Immature natural killer cell (primary cell): ENCODE results near the gene DCBLD1. TPM values are rescaled to one million over a fixed set of nuclear protein-coding genes. Genes with fewer than 3 reads are reported as not detected.
A peak's percentile ranks its signal among the peaks of the same experiment; 100 is the strongest.

ENCODE experiments used
- DNase-seq, 3 donors: peaks; one replicate each; pipeline ENCODE4 v3.0.0; 2022; ENCODE audit warnings: mixed read lengths in 1 of 3
- H3K27ac Mint-ChIP-seq, 6 donors: one replicate each; pipeline ENCODE4 v1.8.0; 2020; ENCODE audit warnings: mixed read lengths in 6 of 6, mild to moderate bottlenecking in 5 of 6, inconsistent platforms in 4 of 6, moderate library complexity in 3 of 6
- H3K27me3 Mint-ChIP-seq, 3 donors: one replicate each; pipeline ENCODE4 v1.8.0; 2020 to 2021; ENCODE audit warnings: low read depth in 3 of 3, mild to moderate bottlenecking in 3 of 3, mixed read lengths in 3 of 3, moderate library complexity in 3 of 3, inconsistent platforms in 1 of 3
- H3K36me3 Mint-ChIP-seq, 3 donors: one replicate each; pipeline ENCODE4 v1.8.0; 2020; ENCODE audit warnings: mixed read lengths in 3 of 3, inconsistent platforms in 2 of 3, mild to moderate bottlenecking in 2 of 3
- H3K4me1 Mint-ChIP-seq, 2 donors: one replicate each; pipeline ENCODE4 v1.8.0; 2020; ENCODE audit warnings: inconsistent platforms in 2 of 2, mild to moderate bottlenecking in 2 of 2, mixed read lengths in 2 of 2, moderate library complexity in 1 of 2
- H3K4me3 Mint-ChIP-seq, 5 donors: one replicate each; pipeline ENCODE4 v1.8.0; 2020; ENCODE audit warnings: mild to moderate bottlenecking in 5 of 5, mixed read lengths in 5 of 5, inconsistent platforms in 3 of 5, moderate library complexity in 3 of 5
- H3K9me3 Mint-ChIP-seq, 6 donors: one replicate each; pipeline ENCODE4 v1.8.0; 2020; ENCODE audit warnings: mild to moderate bottlenecking in 6 of 6, mixed read lengths in 6 of 6, inconsistent platforms in 4 of 6, moderate library complexity in 3 of 6
- polyA plus RNA-seq, 3 donors: library from polyadenylated mRNA; unstranded; fragments of 300-500 nt; fragmentation: Illumina TruSeq; gene quantifications; one replicate each; pipeline ENCODE4 v1.2.3, GENCODE V29; 2021

DCBLD1 gene
- polyA plus RNA-seq, 3 donors from 2014 or later: 0.37 to 5.2 (median 4.0) TPM

DNA sequence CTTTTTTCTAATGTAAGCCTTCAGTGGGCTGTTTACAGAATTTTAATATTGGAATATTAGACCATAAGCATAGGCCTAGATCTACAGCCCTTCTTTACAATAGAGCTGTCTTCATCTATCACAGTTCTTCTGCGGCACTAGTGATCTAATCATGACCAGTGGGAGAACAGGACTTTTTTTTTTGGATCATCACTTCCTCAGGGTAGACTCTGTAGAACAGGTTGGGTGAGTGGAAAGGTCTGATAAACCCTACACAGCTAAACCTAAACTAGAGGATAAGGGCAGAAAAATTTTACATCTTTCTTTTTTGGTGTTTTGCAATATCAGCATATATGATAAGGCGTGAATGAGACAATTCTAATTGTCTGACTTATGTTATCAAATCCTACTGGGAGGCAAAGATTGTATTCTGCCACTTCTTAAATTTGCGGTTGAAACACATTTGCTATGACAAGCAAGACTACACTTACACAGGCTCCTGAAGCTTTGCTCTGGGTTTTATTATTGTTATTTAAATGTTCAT is 67.7 kb downstream of the DCBLD1 start:
- DNase-seq: no peak
- Mint-ChIP-seq H3K27ac (peak overlapping the region; percentile 85 to 97 (median 93)), H3K4me1 (peaks cover 44 to 48% of the 10 kb centered on the region in 2 donors), H3K36me3 (no peaks in the 10 kb centered on the region), H3K9me3 (no peaks in the 10 kb centered on the region), H3K4me3 (peak overlapping the region; percentile 85 to 95 (median 88)), H3K27me3 (peaks cover 5 to 13% (median 13%) of the 10 kb centered on the region in 3 donors)

DNA sequence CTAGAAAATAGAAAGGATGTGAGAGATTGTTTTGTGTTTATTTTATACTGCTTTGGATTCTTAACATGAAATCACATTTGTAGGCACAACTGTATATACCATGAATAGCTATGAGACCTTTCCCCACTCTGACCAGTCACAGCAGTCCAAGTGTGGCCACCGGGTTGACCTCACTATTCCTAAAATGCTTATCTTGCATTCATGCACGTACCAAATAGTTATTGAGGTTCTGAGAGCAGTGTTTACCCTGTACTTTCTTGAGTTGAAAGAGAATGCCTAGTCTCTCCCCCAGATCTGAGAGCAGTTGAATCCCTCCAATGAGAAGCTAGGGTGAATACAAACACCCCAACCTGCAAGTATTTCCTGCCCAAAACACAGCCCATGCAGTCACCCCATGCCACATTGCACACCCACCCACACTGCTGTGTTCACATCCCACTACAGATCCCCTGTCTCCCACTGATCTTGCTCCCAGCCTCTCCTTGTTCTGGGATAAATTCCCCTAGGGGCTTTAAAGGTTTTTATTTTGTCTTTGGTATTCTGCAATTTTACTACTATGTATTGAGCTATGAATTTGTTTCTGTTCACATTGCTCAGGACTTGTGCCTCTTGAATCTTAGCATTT is 68.3 kb downstream of the DCBLD1 start:
- peaks cover 5 to 13% (median 13%) of the 10 kb centered on the region in 3 donors for H3K27me3 Mint-ChIP-seq
- peaks cover 44 to 50% of the 10 kb centered on the region in 2 donors for H3K4me1 Mint-ChIP-seq
- H3K36me3 Mint-ChIP-seq: no peaks in the 10 kb centered on the region
- peak overlapping the region; percentile 4 to 95 (median 88) for H3K4me3 Mint-ChIP-seq
- peak overlapping the region; percentile 45 to 95 (median 88) for H3K27ac Mint-ChIP-seq
- DNase-seq: no peak
- no peaks in the 10 kb centered on the region for H3K9me3 Mint-ChIP-seq

DNA sequence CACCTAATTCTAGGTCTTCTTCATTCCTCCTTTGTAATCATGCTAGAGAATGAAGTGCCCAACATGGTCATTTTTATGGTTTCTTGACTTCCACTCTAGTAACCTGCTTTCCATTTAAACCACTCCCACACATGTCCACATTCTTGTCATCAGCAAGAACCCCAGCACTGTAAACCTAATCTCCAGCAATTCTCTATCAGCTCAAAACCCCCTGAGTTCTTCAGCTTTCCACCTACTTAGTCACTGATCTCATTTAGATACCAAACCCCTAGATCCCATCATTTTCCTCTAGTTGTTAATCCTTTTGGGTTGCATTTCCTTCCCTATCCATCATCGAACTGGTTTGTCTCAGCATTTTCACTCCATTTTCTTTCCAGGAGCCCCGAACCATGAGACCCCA is 70.1 kb downstream of the DCBLD1 start:
- no peak for DNase-seq
- peaks cover 3 to 16% (median 10%) of the 10 kb centered on the region in 3 donors for H3K27me3 Mint-ChIP-seq
- H3K27ac Mint-ChIP-seq: no peak overlapping the region
- no peaks in the 10 kb centered on the region for H3K9me3 Mint-ChIP-seq
- peaks cover 33 to 44% of the 10 kb centered on the region in 2 donors for H3K4me1 Mint-ChIP-seq
- H3K36me3 Mint-ChIP-seq: no peaks in the 10 kb centered on the region
- no peak overlapping the region for H3K4me3 Mint-ChIP-seq

DNA sequence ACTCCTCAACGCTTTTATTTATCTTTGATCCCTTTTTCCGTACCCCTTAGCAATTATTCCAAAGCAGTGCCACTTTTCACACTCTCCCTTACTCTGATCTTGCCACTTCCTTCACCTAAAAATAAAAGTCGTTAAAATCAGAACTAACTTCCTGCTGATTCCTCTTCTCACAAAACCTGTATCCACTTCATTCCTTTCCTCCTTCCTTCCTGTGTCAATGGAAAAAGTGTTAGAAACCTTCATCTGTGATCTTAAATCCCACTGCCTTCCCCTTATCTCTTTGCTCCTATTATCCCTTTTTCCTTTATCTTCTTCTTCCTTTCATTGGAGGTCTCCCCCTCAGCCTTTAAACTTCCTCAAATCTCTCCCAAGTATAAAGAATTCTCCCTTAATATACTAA is 70.7 kb downstream of the DCBLD1 start:
- Mint-ChIP-seq H3K4me3 (no peak overlapping the region), H3K27ac (no peak overlapping the region), H3K36me3 (no peaks in the 10 kb centered on the region), H3K4me1 (peaks cover 30 to 41% of the 10 kb centered on the region in 2 donors), H3K27me3 (peaks cover 2 to 15% (median 9%) of the 10 kb centered on the region in 3 donors), H3K9me3 (no peaks in the 10 kb centered on the region)
- DNase-seq: no peak

DNA sequence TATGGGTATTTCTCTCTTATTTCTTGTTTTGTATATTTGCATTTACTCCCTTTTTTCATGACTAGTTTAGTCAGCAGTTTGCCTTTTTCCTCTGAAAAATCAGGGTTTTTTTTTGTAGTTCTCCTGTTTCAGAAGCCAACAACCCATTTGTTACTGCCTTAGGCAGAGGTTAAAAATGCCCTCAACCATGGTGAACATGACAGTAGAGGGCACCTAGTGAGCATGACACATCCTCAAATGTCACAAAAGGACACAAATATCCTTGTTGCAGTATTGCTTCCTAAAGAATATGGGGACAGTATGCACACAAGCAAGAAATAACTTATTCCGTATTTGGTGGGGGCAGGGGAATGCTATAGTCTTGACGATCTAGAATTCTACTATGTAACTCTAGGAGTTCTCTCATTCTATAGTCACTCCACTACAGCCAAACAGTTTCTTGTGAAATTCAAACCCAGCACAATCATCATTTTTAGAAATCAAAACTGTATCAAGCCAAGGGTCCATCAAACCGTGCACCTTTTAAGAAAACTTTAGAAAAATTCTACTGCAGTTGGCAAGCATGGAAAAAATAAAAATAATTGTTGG is 72.9 kb downstream of the DCBLD1 start:
- no peak for DNase-seq
- Mint-ChIP-seq H3K4me3 (no peak overlapping the region), H3K27ac (no peak overlapping the region), H3K4me1 (peaks cover 8 to 19% of the 10 kb centered on the region in 2 donors), H3K27me3 (peaks cover 0 to 3% (median 2%) of the 10 kb centered on the region in 3 donors), H3K36me3 (peaks cover 0 to 4% (median 3%) of the 10 kb centered on the region in 3 donors), H3K9me3 (no peaks in the 10 kb centered on the region)

DNA sequence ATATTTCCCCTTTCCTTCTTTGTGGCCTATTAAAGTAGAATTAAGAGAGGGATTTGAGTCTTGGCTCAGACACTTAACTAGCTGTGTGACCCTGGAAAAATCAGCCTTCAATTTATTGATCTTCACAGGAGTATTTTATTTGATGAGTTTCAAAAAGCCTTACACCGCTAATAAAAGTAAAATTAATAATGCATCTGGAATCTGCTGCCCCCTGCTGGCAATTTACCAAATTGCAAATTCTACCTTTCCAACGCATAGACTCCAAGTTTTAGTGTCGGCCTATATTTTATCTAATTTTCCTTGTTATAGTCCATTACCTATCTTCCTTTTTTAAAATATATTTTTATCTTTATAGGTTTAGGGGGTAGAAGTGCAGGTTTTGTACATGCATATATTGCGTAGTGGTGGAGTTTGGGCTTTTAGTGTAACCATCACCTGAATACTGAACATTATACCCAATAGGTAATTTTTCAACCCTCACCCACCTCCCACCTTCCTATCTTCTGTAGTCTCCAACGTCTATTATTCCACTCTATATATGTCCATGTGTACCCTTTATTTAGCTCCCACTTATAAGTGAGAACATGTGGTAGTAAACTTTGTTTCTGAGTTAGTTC is 73.5 kb downstream of the DCBLD1 start:
- Mint-ChIP-seq H3K27ac (no peak overlapping the region), H3K36me3 (peaks cover 0 to 4% (median 3%) of the 10 kb centered on the region in 3 donors), H3K4me1 (peaks cover 2 to 12% of the 10 kb centered on the region in 2 donors), H3K4me3 (no peak overlapping the region), H3K9me3 (no peaks in the 10 kb centered on the region), H3K27me3 (peaks cover 0 to 3% (median 2%) of the 10 kb centered on the region in 3 donors)
- peak; percentile 50 to 57 (median 52) for DNase-seq

DNA sequence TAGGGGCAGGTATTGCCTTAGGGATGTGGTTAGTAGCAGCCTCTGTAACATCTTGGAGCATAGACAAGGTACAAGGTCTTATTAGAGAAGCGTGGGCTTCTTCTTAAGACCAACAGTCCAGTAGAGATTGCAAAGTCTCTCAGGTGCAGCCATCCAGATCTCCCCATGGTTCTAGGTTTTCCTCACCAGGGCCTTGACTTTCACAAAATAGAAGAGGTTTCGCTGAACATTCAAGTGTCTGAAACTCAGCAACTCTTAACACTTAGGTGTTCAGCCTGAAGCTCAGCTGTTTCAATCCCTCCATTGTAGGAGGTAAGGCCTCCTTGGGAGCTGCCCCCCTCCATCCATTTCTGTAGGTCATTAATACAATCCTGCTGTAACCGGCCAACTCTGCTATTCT is 75.5 kb downstream of the DCBLD1 start:
- Mint-ChIP-seq H3K4me3 (no peak overlapping the region), H3K27ac (peak overlapping the region in 1 of 6 donors; percentile 69), H3K9me3 (no peaks in the 10 kb centered on the region), H3K4me1 (peaks cover 0 to 10% of the 10 kb centered on the region in 2 donors), H3K27me3 (peaks cover 0 to 3% (median 2%) of the 10 kb centered on the region in 3 donors), H3K36me3 (peaks cover 6 to 9% (median 7%) of the 10 kb centered on the region in 3 donors)
- DNase-seq: no peak

DNA sequence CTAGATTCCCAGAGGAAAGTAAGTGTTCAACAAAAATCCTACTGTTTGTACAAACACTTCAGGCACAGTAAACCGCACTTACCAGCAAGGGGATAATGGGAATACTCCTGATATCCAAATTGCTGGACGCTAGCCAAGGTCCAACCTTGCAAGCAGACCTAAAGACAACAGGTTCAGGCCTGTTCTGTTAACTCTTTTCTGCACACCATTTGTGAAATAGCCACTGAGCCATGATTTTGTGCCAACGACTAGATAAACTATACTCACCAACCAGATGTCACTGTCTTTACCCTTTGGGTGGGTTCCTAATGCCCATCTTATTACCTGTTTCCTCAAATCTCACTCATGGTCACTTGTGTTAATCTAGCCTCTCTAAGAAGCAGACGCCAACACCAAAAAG is 76.3 kb downstream of the DCBLD1 start:
- Mint-ChIP-seq H3K36me3 (peaks cover 9 to 11% (median 9%) of the 10 kb centered on the region in 3 donors), H3K4me3 (no peak overlapping the region), H3K27me3 (peaks cover 0 to 3% (median 2%) of the 10 kb centered on the region in 3 donors), H3K4me1 (peaks cover 0 to 10% of the 10 kb centered on the region in 2 donors), H3K27ac (no peak overlapping the region), H3K9me3 (no peaks in the 10 kb centered on the region)
- no peak for DNase-seq

DNA sequence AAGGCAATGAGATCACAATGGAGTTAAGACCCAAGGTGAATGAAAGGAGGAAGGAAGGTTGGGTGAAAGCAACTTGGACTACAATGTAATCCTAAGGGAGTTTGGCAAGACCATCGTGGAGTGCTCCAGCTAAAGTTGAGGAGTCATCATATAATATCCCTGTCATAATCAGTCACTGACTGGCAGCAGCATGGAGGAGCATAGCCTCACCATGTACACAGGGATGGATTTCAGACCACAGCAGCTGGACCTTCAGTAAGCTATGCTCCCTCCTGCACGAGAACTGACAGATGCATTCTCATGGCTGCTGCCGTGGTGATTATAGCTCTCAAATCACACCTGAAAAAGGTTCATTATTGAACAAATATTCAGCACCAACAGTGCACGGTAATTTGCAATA is 76.8 kb downstream of the DCBLD1 start:
- no peak for DNase-seq
- Mint-ChIP-seq H3K4me1 (peaks cover 0 to 10% of the 10 kb centered on the region in 2 donors), H3K27me3 (peaks cover 0 to 3% (median 2%) of the 10 kb centered on the region in 3 donors), H3K36me3 (peaks cover 9 to 11% (median 9%) of the 10 kb centered on the region in 3 donors), H3K9me3 (no peaks in the 10 kb centered on the region), H3K4me3 (no peak overlapping the region), H3K27ac (peak overlapping the region in 1 of 6 donors; percentile 33)

DNA sequence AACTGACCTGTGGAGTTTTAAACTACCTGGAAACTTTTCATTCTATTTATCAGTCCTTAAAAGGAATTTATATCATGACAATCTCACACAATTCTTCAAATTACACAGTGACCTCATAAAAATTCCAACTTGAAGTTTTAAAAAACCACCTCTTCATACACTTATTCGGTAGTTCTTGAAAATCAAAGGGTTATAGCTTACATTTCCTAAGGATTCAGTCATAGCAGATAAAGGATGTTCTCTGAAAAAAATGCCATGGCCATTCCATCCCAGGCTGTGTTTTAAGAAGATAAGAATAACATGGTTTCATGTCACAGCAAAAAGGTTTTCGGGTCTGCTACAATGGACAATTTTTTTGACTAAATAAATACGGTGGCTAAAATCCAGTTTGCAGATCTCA is 78.7 kb downstream of the DCBLD1 start:
- no peak for DNase-seq
- peaks cover 9 to 12% (median 11%) of the 10 kb centered on the region in 3 donors for H3K36me3 Mint-ChIP-seq
- H3K27me3 Mint-ChIP-seq: peaks cover 0 to 3% (median 2%) of the 10 kb centered on the region in 3 donors
- H3K27ac Mint-ChIP-seq: no peak overlapping the region
- H3K4me1 Mint-ChIP-seq: peaks cover 0 to 4% of the 10 kb centered on the region in 2 donors
- H3K9me3 Mint-ChIP-seq: no peaks in the 10 kb centered on the region
- no peak overlapping the region for H3K4me3 Mint-ChIP-seq

DNA sequence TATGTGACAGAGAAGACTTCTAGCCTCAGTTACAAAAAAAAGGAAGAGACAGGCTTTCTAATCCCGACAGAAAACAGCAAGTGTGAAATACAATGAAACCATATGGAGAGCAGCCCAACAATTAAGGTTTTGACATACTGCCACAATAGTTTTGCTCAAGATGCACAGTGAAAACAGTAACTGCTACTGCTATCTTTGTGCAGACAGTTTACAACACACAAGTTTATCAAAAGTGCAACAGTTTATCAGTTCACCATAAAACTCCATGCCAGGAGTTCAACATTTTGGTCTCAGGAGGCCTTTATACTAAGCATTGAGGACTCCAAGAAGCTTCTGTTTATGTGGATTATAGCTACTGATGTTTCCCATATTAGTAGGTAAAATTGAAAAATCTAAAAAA is 82.2 kb downstream of the DCBLD1 start:
- H3K27ac Mint-ChIP-seq: peak overlapping the region in 2 of 6 donors; percentile 61 to 71
- H3K9me3 Mint-ChIP-seq: no peaks in the 10 kb centered on the region
- H3K27me3 Mint-ChIP-seq: no peaks in the 10 kb centered on the region
- no peak for DNase-seq
- H3K4me3 Mint-ChIP-seq: no peak overlapping the region
- no peaks in the 10 kb centered on the region for H3K4me1 Mint-ChIP-seq
- peaks cover 13 to 24% (median 14%) of the 10 kb centered on the region in 3 donors for H3K36me3 Mint-ChIP-seq

DNA sequence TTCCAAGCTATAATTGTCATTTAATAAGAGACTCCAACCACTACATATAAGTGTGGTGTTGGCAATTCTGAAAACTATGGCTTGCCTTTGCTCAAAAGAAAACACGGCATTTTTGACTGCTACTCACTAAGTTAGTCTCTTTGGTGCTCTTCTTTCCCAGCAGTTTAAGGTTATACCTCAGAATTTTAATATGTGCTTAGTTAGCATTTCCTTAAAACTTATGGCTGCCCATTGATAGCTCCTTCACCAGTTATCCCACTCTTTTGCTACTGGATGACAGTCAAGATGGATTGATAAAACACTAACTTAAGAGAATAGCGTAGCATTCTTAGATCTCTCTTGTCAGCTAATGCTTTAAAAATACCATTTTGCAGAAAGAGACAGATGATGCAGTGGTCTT is 85.8 kb downstream of the DCBLD1 start:
- H3K27ac Mint-ChIP-seq: no peak overlapping the region

DNA sequence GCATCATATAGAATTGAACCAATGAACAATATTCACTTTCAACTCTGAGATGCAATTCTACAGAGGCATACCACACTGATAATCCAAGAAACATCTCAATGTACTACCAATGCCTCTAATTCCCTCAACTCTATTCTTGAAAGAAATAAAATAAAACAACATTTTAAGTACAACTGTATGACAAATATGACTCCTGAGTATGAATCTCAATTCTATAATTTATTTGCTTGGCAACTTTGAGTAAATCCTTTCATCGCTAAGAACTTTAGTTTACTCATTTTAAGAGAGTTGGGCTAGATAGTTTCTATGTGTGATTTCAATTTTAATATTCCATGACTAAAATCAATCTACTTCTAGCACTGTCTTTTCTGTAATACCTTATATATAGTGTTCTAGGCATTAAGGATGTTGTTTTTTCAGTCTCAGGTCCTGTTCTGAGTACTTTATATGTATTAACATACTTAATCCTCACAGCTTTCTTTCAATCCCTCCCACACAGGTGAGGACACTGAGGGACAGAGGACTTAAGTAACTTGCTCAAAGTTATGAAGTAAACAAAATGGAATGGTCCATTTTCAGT is 86.4 kb downstream of the DCBLD1 start:
- no peak for DNase-seq
- H3K27ac Mint-ChIP-seq: no peak overlapping the region
- peaks cover 0 to 7% of the 10 kb centered on the region in 2 donors for H3K4me1 Mint-ChIP-seq
- H3K9me3 Mint-ChIP-seq: no peaks in the 10 kb centered on the region
- H3K4me3 Mint-ChIP-seq: no peak overlapping the region
- peaks cover 0 to 1% (median 0%) of the 10 kb centered on the region in 3 donors for H3K27me3 Mint-ChIP-seq
- H3K36me3 Mint-ChIP-seq: peaks cover 7 to 36% (median 9%) of the 10 kb centered on the region in 3 donors

More for the DNA sequence above, 85.8 kb downstream of the DCBLD1 start:
- DNase-seq: no peak
- Mint-ChIP-seq H3K9me3 (no peaks in the 10 kb centered on the region), H3K4me1 (peaks cover 0 to 7% of the 10 kb centered on the region in 2 donors), H3K4me3 (no peak overlapping the region), H3K36me3 (peaks cover 7 to 33% (median 9%) of the 10 kb centered on the region in 3 donors), H3K27me3 (peaks cover 0 to 1% (median 0%) of the 10 kb centered on the region in 3 donors)
